ENCODE measurements around the gene CFAP251. TPM values are rescaled to one million over a fixed set of nuclear protein-coding genes. Genes with fewer than 3 reads are reported as not detected.

Gene CFAP251
- polyA plus RNA-seq, 1 donor from 2014 or later = 4.0 TPM

GRCh38 chr12:122013791-122014590, 95.6 kb downstream of the CFAP251 start:
- no peaks in the 10 kb centered on the region for H3K27me3 ChIP-seq (ENCODE audit: insufficient read depth, low read depth, low read length)
- no peak for TF ChIP-seq POLR2AphosphoS5 (IDR thresholded peaks at IDR 0.05)

GRCh38 chr12:122014781-122015180, 96.4 kb downstream of the CFAP251 start:
- H2AFZ ChIP-seq (ENCODE audit: low read depth, low read length) = no peak overlapping the region
- no peaks in the 10 kb centered on the region for H4K20me1 ChIP-seq (ENCODE audit: insufficient read depth)
- no peaks in the 10 kb centered on the region for H3K9me2 ChIP-seq (ENCODE audit: insufficient read depth, low read length)
- no peak overlapping the region for H3K4me3 ChIP-seq (ENCODE audit: low read length)
- H3K9ac ChIP-seq (ENCODE audit: low read length) = no peak overlapping the region
- no peaks in the 10 kb centered on the region for H3K36me3 ChIP-seq (ENCODE audit: insufficient read depth, low read length)
- TF ChIP-seq EP300 (conservative IDR thresholded peaks at IDR 0.05; ENCODE audit: poor library complexity, severe bottlenecking) = no peak
- TF ChIP-seq SMC3 (conservative IDR thresholded peaks at IDR 0.05; ENCODE audit: poor library complexity) = no peak
- TF ChIP-seq, protein P1, sequence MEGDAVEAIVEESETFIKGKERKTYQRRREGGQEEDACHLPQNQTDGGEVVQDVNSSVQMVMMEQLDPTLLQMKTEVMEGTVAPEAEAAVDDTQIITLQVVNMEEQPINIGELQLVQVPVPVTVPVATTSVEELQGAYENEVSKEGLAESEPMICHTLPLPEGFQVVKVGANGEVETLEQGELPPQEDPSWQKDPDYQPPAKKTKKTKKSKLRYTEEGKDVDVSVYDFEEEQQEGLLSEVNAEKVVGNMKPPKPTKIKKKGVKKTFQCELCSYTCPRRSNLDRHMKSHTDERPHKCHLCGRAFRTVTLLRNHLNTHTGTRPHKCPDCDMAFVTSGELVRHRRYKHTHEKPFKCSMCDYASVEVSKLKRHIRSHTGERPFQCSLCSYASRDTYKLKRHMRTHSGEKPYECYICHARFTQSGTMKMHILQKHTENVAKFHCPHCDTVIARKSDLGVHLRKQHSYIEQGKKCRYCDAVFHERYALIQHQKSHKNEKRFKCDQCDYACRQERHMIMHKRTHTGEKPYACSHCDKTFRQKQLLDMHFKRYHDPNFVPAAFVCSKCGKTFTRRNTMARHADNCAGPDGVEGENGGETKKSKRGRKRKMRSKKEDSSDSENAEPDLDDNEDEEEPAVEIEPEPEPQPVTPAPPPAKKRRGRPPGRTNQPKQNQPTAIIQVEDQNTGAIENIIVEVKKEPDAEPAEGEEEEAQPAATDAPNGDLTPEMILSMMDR (IDR thresholded peaks at IDR 0.05; ENCODE audit: poor library complexity, severe bottlenecking) = no peak
- H3K27ac ChIP-seq (ENCODE audit: low read length) = no peak overlapping the region
- no peaks in the 10 kb centered on the region for H3K79me2 ChIP-seq (replicated peaks; ENCODE audit: insufficient read depth, low read length)
- H3K9me3 ChIP-seq (ENCODE audit: low read length) = no peaks in the 10 kb centered on the region
- no peaks in the 10 kb centered on the region for H3F3A ChIP-seq (ENCODE audit: insufficient read depth, low read length, poor library complexity, severe bottlenecking)
- no peak overlapping the region for H3K4me2 ChIP-seq (ENCODE audit: low read length)
- no peaks in the 10 kb centered on the region for H3K27me3 ChIP-seq (ENCODE audit: insufficient read depth, low read depth, low read length)

More at GRCh38 chr12:122013791-122014590, 95.6 kb downstream of the CFAP251 start:
- no peak overlapping the region for H3K9ac ChIP-seq (ENCODE audit: low read length)
- H3K9me3 ChIP-seq (ENCODE audit: low read length) = no peaks in the 10 kb centered on the region
- no peak overlapping the region for H2AFZ ChIP-seq (ENCODE audit: low read depth, low read length)
- H3K4me3 ChIP-seq (ENCODE audit: low read length) = no peak overlapping the region
- no peaks in the 10 kb centered on the region for H3K36me3 ChIP-seq (ENCODE audit: insufficient read depth, low read length)
- no peak overlapping the region for H3K4me2 ChIP-seq (ENCODE audit: low read length)
- H4K20me1 ChIP-seq (ENCODE audit: insufficient read depth) = no peaks in the 10 kb centered on the region
- no peak overlapping the region for H3K27ac ChIP-seq (ENCODE audit: low read length)
- H3K79me2 ChIP-seq (replicated peaks; ENCODE audit: insufficient read depth, low read length) = no peaks in the 10 kb centered on the region
- H3K9me2 ChIP-seq (ENCODE audit: insufficient read depth, low read length) = no peaks in the 10 kb centered on the region
- H3F3A ChIP-seq (ENCODE audit: insufficient read depth, low read length, poor library complexity, severe bottlenecking) = no peaks in the 10 kb centered on the region

GRCh38 chr12:122018457-122018856, 100.1 kb downstream of the CFAP251 start:
- Histone ChIP-seq H3K27me3 (ENCODE audit: insufficient read depth, low read depth, low read length) (no peaks in the 10 kb centered on the region), H3F3A (ENCODE audit: insufficient read depth, low read length, poor library complexity, severe bottlenecking) (no peaks in the 10 kb centered on the region), H3K27ac (ENCODE audit: low read length) (no peak overlapping the region), H3K9me3 (ENCODE audit: low read length) (no peaks in the 10 kb centered on the region), H3K9me2 (ENCODE audit: insufficient read depth, low read length) (no peaks in the 10 kb centered on the region), H4K20me1 (ENCODE audit: insufficient read depth) (no peaks in the 10 kb centered on the region), H3K36me3 (ENCODE audit: insufficient read depth, low read length) (no peaks in the 10 kb centered on the region), H3K79me2 (replicated peaks; ENCODE audit: insufficient read depth, low read length) (peaks cover 15% of the 10 kb centered on the region), H2AFZ (ENCODE audit: low read depth, low read length) (no peak overlapping the region), H3K9ac (ENCODE audit: low read length) (no peak overlapping the region), H3K4me2 (ENCODE audit: low read length) (no peak overlapping the region), H3K4me3 (ENCODE audit: low read length) (no peak overlapping the region)
- TF ChIP-seq POLR2AphosphoS5 (IDR thresholded peaks at IDR 0.05) (no peak), EZH2 (IDR thresholded peaks at IDR 0.05; ENCODE audit: borderline replicate concordance, insufficient read depth, low read length, poor library complexity, severe bottlenecking) (no peak), TAF1 (IDR thresholded peaks at IDR 0.05; ENCODE audit: low read depth) (no peak), RAD21 (conservative IDR thresholded peaks at IDR 0.05) (no peak), EP300 (conservative IDR thresholded peaks at IDR 0.05; ENCODE audit: poor library complexity, severe bottlenecking) (no peak), SMC3 (conservative IDR thresholded peaks at IDR 0.05; ENCODE audit: poor library complexity) (no peak)
